ENCODE measurements around the gene TELO2. TPM values are rescaled to one million over a fixed set of nuclear protein-coding genes. Genes with fewer than 3 reads are reported as not detected.

TELO2 gene
- total RNA-seq, 1 experiment from 2014 or later = 85.4 TPM

DNA sequence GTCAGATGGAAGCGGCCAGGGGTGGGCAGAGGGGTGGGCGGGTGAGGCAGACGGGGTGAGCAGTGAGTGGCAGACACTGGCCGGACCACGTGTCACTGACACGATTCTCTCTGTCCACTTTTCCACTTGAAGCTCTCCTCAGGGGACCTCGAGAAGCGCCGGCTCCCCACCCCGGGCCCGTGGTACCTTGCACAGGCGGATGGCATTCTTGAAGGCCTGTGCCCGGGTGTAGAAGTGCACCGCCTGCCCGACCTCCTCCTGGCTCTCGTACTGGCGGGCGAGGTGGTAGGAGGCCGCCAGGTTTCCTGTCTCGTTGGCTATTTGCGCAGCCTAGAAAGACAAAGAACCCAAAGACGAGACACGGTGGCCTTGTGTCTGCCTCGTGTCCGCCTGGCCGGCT is 31.2 kb downstream of the TELO2 start:
- intact Hi-C loops (cut with micrococcal nuclease; ENCODE audit: unreplicated experiment) = no loop called here
- Mint-ChIP-seq H3K27ac (ENCODE audit: unreplicated experiment) (no peak overlapping the region), H3K4me1 (ENCODE audit: low read depth, unreplicated experiment) (no peaks in the 10 kb centered on the region), H3K27me3 (ENCODE audit: unreplicated experiment) (no peaks in the 10 kb centered on the region), H3K36me3 (ENCODE audit: insufficient read depth, unreplicated experiment) (peaks cover 7% of the 10 kb centered on the region), H3K9me3 (ENCODE audit: low read depth, unreplicated experiment) (no peaks in the 10 kb centered on the region), H3K4me3 (ENCODE audit: low read depth, unreplicated experiment) (no peak overlapping the region)
- CTCF ChIA-PET = no interaction called here
- no TSS peak for BruUV-seq (replicated peaks)
- no peak for DNase-seq
- TF ChIP-seq, protein P1, sequence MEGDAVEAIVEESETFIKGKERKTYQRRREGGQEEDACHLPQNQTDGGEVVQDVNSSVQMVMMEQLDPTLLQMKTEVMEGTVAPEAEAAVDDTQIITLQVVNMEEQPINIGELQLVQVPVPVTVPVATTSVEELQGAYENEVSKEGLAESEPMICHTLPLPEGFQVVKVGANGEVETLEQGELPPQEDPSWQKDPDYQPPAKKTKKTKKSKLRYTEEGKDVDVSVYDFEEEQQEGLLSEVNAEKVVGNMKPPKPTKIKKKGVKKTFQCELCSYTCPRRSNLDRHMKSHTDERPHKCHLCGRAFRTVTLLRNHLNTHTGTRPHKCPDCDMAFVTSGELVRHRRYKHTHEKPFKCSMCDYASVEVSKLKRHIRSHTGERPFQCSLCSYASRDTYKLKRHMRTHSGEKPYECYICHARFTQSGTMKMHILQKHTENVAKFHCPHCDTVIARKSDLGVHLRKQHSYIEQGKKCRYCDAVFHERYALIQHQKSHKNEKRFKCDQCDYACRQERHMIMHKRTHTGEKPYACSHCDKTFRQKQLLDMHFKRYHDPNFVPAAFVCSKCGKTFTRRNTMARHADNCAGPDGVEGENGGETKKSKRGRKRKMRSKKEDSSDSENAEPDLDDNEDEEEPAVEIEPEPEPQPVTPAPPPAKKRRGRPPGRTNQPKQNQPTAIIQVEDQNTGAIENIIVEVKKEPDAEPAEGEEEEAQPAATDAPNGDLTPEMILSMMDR (IDR thresholded peaks at IDR 0.05; ENCODE audit: unreplicated experiment) = no peak

DNA sequence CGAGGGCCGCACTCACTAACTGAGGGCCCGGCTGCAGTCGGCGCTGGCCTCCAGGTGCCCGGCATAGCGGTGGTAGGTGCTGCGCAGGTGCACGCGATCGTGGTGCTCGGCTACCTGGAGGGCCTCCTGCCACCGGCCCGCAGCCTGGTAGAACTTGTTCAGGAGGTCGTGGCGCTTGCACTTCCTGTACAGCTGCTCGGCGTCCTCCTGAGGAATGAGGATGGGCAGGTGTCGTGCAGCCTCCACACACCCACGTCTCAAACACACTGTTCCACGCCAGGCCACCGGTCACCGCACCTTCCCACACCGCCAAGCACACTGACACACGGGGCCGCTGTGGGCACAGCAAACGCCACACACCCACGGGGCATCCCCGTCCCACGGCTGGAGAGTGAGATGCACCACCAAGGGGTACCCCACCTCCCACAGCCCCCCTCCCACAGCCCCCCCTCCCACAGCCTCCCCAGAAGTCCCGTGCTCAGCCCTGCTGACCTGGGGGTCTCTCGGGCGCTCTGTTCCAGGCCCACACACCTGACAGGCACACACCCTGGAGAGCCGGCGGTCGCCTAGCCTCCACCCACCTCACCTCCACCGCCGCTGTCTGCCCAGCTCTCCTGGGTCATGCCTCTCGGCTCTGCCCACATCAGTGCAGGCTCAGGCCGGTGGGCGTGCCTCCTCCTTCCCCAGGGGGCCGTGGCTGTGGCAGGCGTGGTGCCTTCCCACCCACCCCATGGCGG is 32.9 kb downstream of the TELO2 start:
- H3K27ac Mint-ChIP-seq (ENCODE audit: unreplicated experiment) = no peak overlapping the region
- no peak for DNase-seq
- no peak overlapping the region for H3K4me3 Mint-ChIP-seq (ENCODE audit: low read depth, unreplicated experiment)
- H3K27me3 Mint-ChIP-seq (ENCODE audit: unreplicated experiment) = no peaks in the 10 kb centered on the region
- intact Hi-C loops (cut with micrococcal nuclease; ENCODE audit: unreplicated experiment) = no loop called here
- no peaks in the 10 kb centered on the region for H3K4me1 Mint-ChIP-seq (ENCODE audit: low read depth, unreplicated experiment)
- H3K36me3 Mint-ChIP-seq (ENCODE audit: insufficient read depth, unreplicated experiment) = peaks cover 7% of the 10 kb centered on the region
- BruUV-seq (replicated peaks) = no TSS peak
- H3K9me3 Mint-ChIP-seq (ENCODE audit: low read depth, unreplicated experiment) = no peaks in the 10 kb centered on the region
- CTCF ChIA-PET = no interaction called here
- TF ChIP-seq, protein P1 (IDR thresholded peaks at IDR 0.05; ENCODE audit: unreplicated experiment) = no peak

DNA sequence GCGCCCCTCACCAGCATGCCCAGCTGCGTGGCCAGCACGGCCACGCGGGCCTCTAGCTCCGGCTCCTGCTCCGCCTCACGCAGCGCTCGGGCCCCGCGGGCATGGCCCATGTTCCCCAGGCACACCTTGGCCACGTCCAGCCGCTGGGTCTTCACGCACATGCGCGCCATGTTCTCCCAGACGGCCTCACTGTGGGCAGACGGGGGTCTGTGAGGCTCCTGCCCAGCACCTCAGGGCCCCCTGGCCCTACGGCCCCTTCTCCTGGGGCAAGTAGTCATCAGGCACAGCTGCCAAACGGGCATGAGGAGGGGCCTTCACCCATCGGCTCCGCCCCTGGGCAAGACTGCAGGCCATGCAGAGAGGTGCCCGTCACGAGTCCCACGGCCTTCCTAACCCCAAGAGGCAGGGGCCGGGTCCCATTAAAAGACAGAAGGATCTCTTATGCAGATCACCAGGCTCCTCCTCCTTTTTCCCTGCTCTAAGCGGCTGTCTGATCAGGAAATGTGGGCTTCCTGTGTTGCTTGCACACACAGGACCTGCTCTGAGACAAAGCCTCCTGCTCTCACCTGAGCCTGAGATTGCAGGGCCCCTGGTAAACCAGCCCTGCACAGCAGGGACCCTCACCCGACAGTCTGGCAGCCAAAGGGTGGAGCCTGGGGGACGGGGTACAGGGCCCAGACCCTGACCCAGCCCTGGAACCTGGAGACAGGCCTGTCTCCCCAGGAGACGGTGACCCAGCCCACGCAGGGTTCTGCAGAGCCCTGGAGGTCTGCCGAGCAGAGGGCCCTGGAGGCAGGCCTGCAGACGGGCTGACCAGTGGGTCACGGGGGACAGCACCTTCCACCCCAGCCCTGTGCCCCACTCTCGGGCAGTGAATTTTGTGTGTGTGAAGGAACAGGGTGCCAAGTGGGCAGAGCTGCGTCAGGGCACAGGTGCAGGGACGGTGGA is 33.7 kb downstream of the TELO2 start:
- no peak for DNase-seq
- Mint-ChIP-seq H3K9me3 (ENCODE audit: low read depth, unreplicated experiment) (no peaks in the 10 kb centered on the region), H3K27ac (ENCODE audit: unreplicated experiment) (no peak overlapping the region), H3K27me3 (ENCODE audit: unreplicated experiment) (no peaks in the 10 kb centered on the region), H3K36me3 (ENCODE audit: insufficient read depth, unreplicated experiment) (peaks cover 7% of the 10 kb centered on the region), H3K4me3 (ENCODE audit: low read depth, unreplicated experiment) (no peak overlapping the region), H3K4me1 (ENCODE audit: low read depth, unreplicated experiment) (no peaks in the 10 kb centered on the region)
- TF ChIP-seq, protein P1 (IDR thresholded peaks at IDR 0.05; ENCODE audit: unreplicated experiment) = no peak
- CTCF ChIA-PET = no interaction called here
- intact Hi-C loops (cut with micrococcal nuclease; ENCODE audit: unreplicated experiment) = no loop called here
- BruUV-seq (replicated peaks) = no TSS peak

DNA sequence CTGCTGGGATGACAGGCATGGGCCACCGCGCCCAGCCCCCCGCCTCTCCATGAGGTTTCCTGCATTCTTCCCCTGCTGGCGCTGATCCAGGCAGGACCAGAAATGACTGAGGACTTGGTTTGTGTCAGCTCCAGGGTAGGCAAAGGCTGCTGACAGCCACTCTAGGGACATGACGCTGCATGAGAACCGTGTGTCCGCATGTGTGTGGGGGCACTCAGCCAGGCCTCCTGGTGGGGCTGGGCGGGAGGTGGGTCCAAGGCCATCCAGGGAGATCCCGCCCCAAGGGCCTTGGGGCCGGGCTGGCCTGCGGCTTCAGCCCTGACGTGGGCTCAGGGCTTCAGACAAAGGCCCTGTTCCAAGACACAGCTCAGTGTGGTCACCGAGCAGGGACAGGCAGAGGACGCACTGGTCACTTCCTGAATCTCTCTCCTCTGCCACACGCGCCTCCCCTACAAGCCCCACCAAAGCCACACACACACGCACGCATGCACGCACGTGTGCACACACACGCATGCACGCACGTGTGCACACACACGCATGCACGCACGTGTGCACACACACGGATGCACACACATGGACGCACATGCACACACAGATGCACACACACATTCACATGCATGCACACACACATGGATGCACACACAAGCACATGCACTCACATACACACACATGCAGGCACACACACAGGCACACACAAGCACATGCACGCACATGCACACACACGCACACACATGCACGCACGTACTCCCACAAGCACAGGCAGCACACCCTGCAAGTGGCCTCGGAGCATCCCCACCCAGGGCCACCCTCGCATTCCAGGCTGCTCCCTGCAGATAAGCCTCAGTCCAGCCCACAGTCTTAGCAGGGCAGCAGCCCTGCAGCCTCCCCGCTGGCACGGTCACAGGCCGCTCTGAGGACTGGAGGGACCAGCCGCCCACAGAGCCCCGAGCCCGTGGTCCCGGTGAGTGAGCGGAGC is 35.0 kb downstream of the TELO2 start:
- Mint-ChIP-seq H3K27ac (ENCODE audit: unreplicated experiment) (no peak overlapping the region), H3K36me3 (ENCODE audit: insufficient read depth, unreplicated experiment) (peaks cover 7% of the 10 kb centered on the region), H3K9me3 (ENCODE audit: low read depth, unreplicated experiment) (no peaks in the 10 kb centered on the region), H3K4me3 (ENCODE audit: low read depth, unreplicated experiment) (no peak overlapping the region), H3K4me1 (ENCODE audit: low read depth, unreplicated experiment) (no peaks in the 10 kb centered on the region), H3K27me3 (ENCODE audit: unreplicated experiment) (no peaks in the 10 kb centered on the region)
- CTCF ChIA-PET = no interaction called here
- intact Hi-C loops (cut with micrococcal nuclease; ENCODE audit: unreplicated experiment) = no loop called here
- no peak for DNase-seq
- TF ChIP-seq, protein P1 (IDR thresholded peaks at IDR 0.05; ENCODE audit: unreplicated experiment) = no peak
- no TSS peak for BruUV-seq (replicated peaks)
